ENCODE results near the gene CERS4. TPM values are rescaled to one million over a fixed set of nuclear protein-coding genes. Genes with fewer than 3 reads are reported as not detected.

CERS4 gene
- total and polyA plus RNA-seq, 2 experiments from 2014 or later: 68.5 to 109 TPM

GRCh38 chr19:8248348-8249328, 39.5 kb downstream of the CERS4 start:
- H3K27ac ChIP-seq (ENCODE audit: low read depth): no peak overlapping the region
- H3K4me1 ChIP-seq (ENCODE audit: insufficient read depth): no peaks in the 10 kb centered on the region
- no peak overlapping the region for H2AFZ ChIP-seq
- TF ChIP-seq NANOG (IDR thresholded peaks at IDR 0.05; ENCODE audit: borderline replicate concordance) (no peak), REST (IDR thresholded peaks at IDR 0.05; ENCODE audit: unreplicated experiment) (no peak), ETS1 (IDR thresholded peaks at IDR 0.05) (no peak), EZH2 (IDR thresholded peaks at IDR 0.05; ENCODE audit: low read depth, unreplicated experiment) (no peak), ZNF462 (CRISPR knock-in tag; IDR thresholded peaks at IDR 0.05) (no peak), POLR2AphosphoS5 (IDR thresholded peaks at IDR 0.05; ENCODE audit: low read depth) (no peak), ZNF114 (CRISPR knock-in tag; IDR thresholded peaks at IDR 0.05) (no peak), CREB1 (CRISPR knock-in tag; IDR thresholded peaks at IDR 0.05; ENCODE audit: low read depth) (no peak), EZH2phosphoT487 (IDR thresholded peaks at IDR 0.05; ENCODE audit: unreplicated experiment) (no peak), JUNB (IDR thresholded peaks at IDR 0.05; ENCODE audit: unreplicated experiment) (no peak), CTCF (conservative IDR thresholded peaks at IDR 0.05; ENCODE audit: low read depth in 2 of 2) (no peak), STAT1 (IDR thresholded peaks at IDR 0.05; ENCODE audit: unreplicated experiment) (no peak), ZNF331 (CRISPR knock-in tag; IDR thresholded peaks at IDR 0.05; ENCODE audit: low read depth) (no peak)
- H3K4me3 Mint-ChIP-seq: no peak overlapping the region; the same call in 2 of the 3 replicates
- H3K4me3 ChIP-seq: no peak overlapping the region
- peaks cover 2% of the 10 kb centered on the region; the same call in 2 of the 3 replicates for H3K4me1 Mint-ChIP-seq
- peaks cover 8% of the 10 kb centered on the region; the same call in 1 of the 2 replicates for H3K79me2 ChIP-seq (replicated peaks; ENCODE audit: insufficient read depth)
- H3K27ac Mint-ChIP-seq: no peak overlapping the region
- no peaks in the 10 kb centered on the region for H3K27me3 ChIP-seq (ENCODE audit: insufficient read depth)
- H3K27me3 Mint-ChIP-seq (ENCODE audit: insufficient read depth, low read depth, poor library complexity): peaks cover 1% of the 10 kb centered on the region
- DNase-seq (ENCODE audit: low spot score) (no peak), ATAC-seq (no peak)
- H3F3A ChIP-seq (replicated peaks; ENCODE audit: low read depth): peaks cover 11% of the 10 kb centered on the region; the same call in 1 of the 2 replicates
- H4K20me1 ChIP-seq (replicated peaks; ENCODE audit: insufficient read depth): peaks cover 13% of the 10 kb centered on the region
- H3K36me3 Mint-ChIP-seq (ENCODE audit: low read depth): peaks cover 33% of the 10 kb centered on the region
- H3K36me3 ChIP-seq (ENCODE audit: insufficient read depth): peaks cover 5% of the 10 kb centered on the region; the same call in 1 of the 2 replicates
- no peak overlapping the region for H3K4me2 ChIP-seq
- H3K9me3 Mint-ChIP-seq: peaks cover 7% of the 10 kb centered on the region; the same call in 2 of the 3 replicates
- peaks cover 6% of the 10 kb centered on the region; the same call in 1 of the 2 replicates for H3K9me2 ChIP-seq (ENCODE audit: insufficient read depth)
